Neural crest cell (in vitro differentiated cells): ENCODE results near the gene DAAM1. TPM values are rescaled to one million over a fixed set of nuclear protein-coding genes. Genes with fewer than 3 reads are reported as not detected.

ENCODE experiments used
- DNase-seq: peaks from one replicate; pipeline ENCODE4 v3.0.0; 2021; ENCODE audit warnings: low read depth, mixed read lengths, low spot score
- H3K27ac Mint-ChIP-seq: one replicate; pipeline ENCODE4 v1.8.0; 2021; ENCODE audit warnings: mild to moderate bottlenecking, mixed read lengths; ENCODE audit not compliant: unreplicated experiment
- H3K27me3 Mint-ChIP-seq: 2 replicates; pipeline ENCODE4 v1.8.0; 2021; ENCODE audit warnings: low read depth, mild to moderate bottlenecking, mixed read lengths
- H3K36me3 Mint-ChIP-seq: 2 replicates; pipeline ENCODE4 v1.8.0; 2021; ENCODE audit warnings: low read depth, mild to moderate bottlenecking, mixed read lengths
- H3K4me1 Mint-ChIP-seq: 2 replicates; pipeline ENCODE4 v1.8.0; 2021; ENCODE audit warnings: mixed read lengths
- H3K4me3 Mint-ChIP-seq: one replicate; pipeline ENCODE4 v1.8.0; 2021; ENCODE audit warnings: mild to moderate bottlenecking, mixed read lengths
- H3K9me3 Mint-ChIP-seq: 2 replicates; pipeline ENCODE4 v1.8.0; 2021; ENCODE audit warnings: mixed read lengths
- CTCF ChIP-seq: fragments of 200-600 bp; sonication (generic); conservative IDR thresholded peaks from 2 replicates; pipeline ENCODE4 v1.5.0; 2021; ENCODE audit warnings: antibody characterized with exemption, mild to moderate bottlenecking
- total RNA-seq: library from RNA; stranded (reverse); gene quantifications from 2 replicates; pipeline ENCODE4 v1.2.1, GENCODE V29; 2021

DAAM1 gene
- total RNA-seq, 1 donor from 2014 or later: 47.2 TPM

GRCh38 chr14:59215322-59215721 is 26.9 kb downstream of the DAAM1 start:
- no peak overlapping the region for H3K27ac Mint-ChIP-seq
- H3K4me3 Mint-ChIP-seq: no peak overlapping the region
- TF ChIP-seq CTCF: no peak
- H3K27me3 Mint-ChIP-seq: no peaks in the 10 kb centered on the region
- H3K9me3 Mint-ChIP-seq: no peaks in the 10 kb centered on the region
- no peak for DNase-seq
- peaks cover 10% of the 10 kb centered on the region for H3K4me1 Mint-ChIP-seq
- no peaks in the 10 kb centered on the region for H3K36me3 Mint-ChIP-seq

GRCh38 chr14:59215757-59216156 is 27.3 kb downstream of the DAAM1 start:
- H3K36me3 Mint-ChIP-seq: no peaks in the 10 kb centered on the region
- DNase-seq: no peak
- no peaks in the 10 kb centered on the region for H3K9me3 Mint-ChIP-seq
- H3K27me3 Mint-ChIP-seq: no peaks in the 10 kb centered on the region
- peaks cover 10% of the 10 kb centered on the region for H3K4me1 Mint-ChIP-seq
- no peak overlapping the region for H3K4me3 Mint-ChIP-seq
- TF ChIP-seq CTCF: no peak
- no peak overlapping the region for H3K27ac Mint-ChIP-seq

GRCh38 chr14:59217011-59217410 is 28.5 kb downstream of the DAAM1 start:
- Mint-ChIP-seq H3K9me3 (no peaks in the 10 kb centered on the region), H3K27ac (no peak overlapping the region), H3K36me3 (peaks cover 5% of the 10 kb centered on the region), H3K4me1 (peaks cover 15% of the 10 kb centered on the region), H3K27me3 (no peaks in the 10 kb centered on the region), H3K4me3 (no peak overlapping the region)
- DNase-seq: no peak
- TF ChIP-seq CTCF: no peak

GRCh38 chr14:59221568-59221967 is 33.1 kb downstream of the DAAM1 start:
- Mint-ChIP-seq H3K27ac (no peak overlapping the region), H3K4me3 (no peak overlapping the region), H3K36me3 (peaks cover 5% of the 10 kb centered on the region), H3K4me1 (peaks cover 5% of the 10 kb centered on the region), H3K27me3 (no peaks in the 10 kb centered on the region), H3K9me3 (no peaks in the 10 kb centered on the region)
- no peak for TF ChIP-seq CTCF
- no peak for DNase-seq

- no peak for DNase-seq
- Mint-ChIP-seq H3K36me3 (peaks cover 5% of the 10 kb centered on the region), H3K27ac (no peak overlapping the region), H3K9me3 (no peaks in the 10 kb centered on the region), H3K4me1 (peaks cover 5% of the 10 kb centered on the region), H3K4me3 (no peak overlapping the region), H3K27me3 (no peaks in the 10 kb centered on the region)
- TF ChIP-seq CTCF: no peak
Measured at GRCh38 chr14:59224341-59224740, 35.9 kb downstream of the DAAM1 start.

- no peaks in the 10 kb centered on the region for H3K9me3 Mint-ChIP-seq
- no peak for DNase-seq
- peaks cover 5% of the 10 kb centered on the region for H3K4me1 Mint-ChIP-seq
- TF ChIP-seq CTCF: no peak
- no peaks in the 10 kb centered on the region for H3K27me3 Mint-ChIP-seq
- peaks cover 5% of the 10 kb centered on the region for H3K36me3 Mint-ChIP-seq
- no peak overlapping the region for H3K27ac Mint-ChIP-seq
- no peak overlapping the region for H3K4me3 Mint-ChIP-seq
Measured at GRCh38 chr14:59225281-59225680, 36.8 kb downstream of the DAAM1 start.
